Neural cell (in vitro differentiated cells): ENCODE results near the gene TNFSF9.

Source experiments
- EP300 ChIP-seq: fragments of 450-650 bp; conservative IDR thresholded peaks from 2 replicates; pipeline ENCODE4 v1.6.1; 2014; ENCODE audit warnings: antibody characterized with exemption, mild to moderate bottlenecking, moderate library complexity; ENCODE audit not compliant: poor library complexity, severe bottlenecking
- EZH2 ChIP-seq: fragments of 200-600, 300-800 bp; shearing (Covaris generic), sonication (generic); IDR thresholded peaks from 2 replicates; pipeline ENCODE4 v1.6.1; 2014; ENCODE audit warnings: antibody characterized with exemption, low read length, borderline replicate concordance, mild to moderate bottlenecking; ENCODE audit not compliant: insufficient read depth, poor library complexity, severe bottlenecking
- POLR2AphosphoS5 ChIP-seq: IDR thresholded peaks from 2 replicates; pipeline ENCODE4 v1.6.1; 2012
- TAF1 ChIP-seq: IDR thresholded peaks from 2 replicates; pipeline ENCODE4 v1.6.1; 2012; ENCODE audit warnings: low read depth
- TF ChIP-seq, protein P1 (sequence below): fragments of 450-650 bp; IDR thresholded peaks from 2 replicates; pipeline ENCODE4 v1.5.1; 2014; ENCODE audit warnings: antibody characterized with exemption, mild to moderate bottlenecking, moderate library complexity; ENCODE audit not compliant: poor library complexity, severe bottlenecking

DNA sequence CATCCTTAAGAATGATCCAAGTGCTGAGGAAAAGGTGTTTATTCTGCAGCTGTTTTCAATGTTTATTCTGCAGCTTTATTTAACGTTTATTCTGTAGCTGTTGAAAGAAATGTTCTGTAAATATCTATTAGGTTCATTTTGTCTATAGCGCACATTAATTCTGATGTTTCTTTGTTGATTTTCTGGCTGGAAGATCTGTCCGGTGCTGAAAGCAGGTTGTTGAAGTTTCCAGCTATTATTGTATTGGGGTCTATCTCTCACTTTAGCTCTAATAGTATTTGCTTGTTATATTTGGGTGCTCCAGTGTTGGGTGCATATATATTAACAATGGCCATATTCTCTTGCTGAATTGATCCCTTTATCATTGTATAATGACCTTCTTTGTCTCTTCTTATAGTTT lies 39.9 kb downstream of the TNFSF9 start:
- TF ChIP-seq, protein P1, sequence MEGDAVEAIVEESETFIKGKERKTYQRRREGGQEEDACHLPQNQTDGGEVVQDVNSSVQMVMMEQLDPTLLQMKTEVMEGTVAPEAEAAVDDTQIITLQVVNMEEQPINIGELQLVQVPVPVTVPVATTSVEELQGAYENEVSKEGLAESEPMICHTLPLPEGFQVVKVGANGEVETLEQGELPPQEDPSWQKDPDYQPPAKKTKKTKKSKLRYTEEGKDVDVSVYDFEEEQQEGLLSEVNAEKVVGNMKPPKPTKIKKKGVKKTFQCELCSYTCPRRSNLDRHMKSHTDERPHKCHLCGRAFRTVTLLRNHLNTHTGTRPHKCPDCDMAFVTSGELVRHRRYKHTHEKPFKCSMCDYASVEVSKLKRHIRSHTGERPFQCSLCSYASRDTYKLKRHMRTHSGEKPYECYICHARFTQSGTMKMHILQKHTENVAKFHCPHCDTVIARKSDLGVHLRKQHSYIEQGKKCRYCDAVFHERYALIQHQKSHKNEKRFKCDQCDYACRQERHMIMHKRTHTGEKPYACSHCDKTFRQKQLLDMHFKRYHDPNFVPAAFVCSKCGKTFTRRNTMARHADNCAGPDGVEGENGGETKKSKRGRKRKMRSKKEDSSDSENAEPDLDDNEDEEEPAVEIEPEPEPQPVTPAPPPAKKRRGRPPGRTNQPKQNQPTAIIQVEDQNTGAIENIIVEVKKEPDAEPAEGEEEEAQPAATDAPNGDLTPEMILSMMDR, result no peak
- no peak for TF ChIP-seq TAF1
- no peak for TF ChIP-seq POLR2AphosphoS5
- TF ChIP-seq EZH2, result no peak
- TF ChIP-seq EP300, result no peak
